Fibroblast of mammary gland (primary cell): ENCODE data around the gene PPP4R3A.
A peak's percentile ranks its signal among the peaks of the same experiment; 100 is the strongest.

Experiments
- DNase-seq: peaks from one replicate; pipeline ENCODE4 v3.0.0-alpha.2; 2010; ENCODE audit warnings: low read depth
- H3K4me3 ChIP-seq: 2 replicates; pipeline ENCODE4 v1.5.1; 2011; ENCODE audit warnings: low read depth, mild to moderate bottlenecking, low read length, moderate library complexity; ENCODE audit not compliant: control insufficient read depth
- TF ChIP-seq, protein P1 (sequence below): conservative IDR thresholded peaks from 2 replicates; pipeline ENCODE4 v1.5.1; 2011; ENCODE audit warnings: low read depth, low read length, inconsistent platforms; ENCODE audit not compliant: control insufficient read depth, insufficient read depth

The PPP4R3A gene

DNA sequence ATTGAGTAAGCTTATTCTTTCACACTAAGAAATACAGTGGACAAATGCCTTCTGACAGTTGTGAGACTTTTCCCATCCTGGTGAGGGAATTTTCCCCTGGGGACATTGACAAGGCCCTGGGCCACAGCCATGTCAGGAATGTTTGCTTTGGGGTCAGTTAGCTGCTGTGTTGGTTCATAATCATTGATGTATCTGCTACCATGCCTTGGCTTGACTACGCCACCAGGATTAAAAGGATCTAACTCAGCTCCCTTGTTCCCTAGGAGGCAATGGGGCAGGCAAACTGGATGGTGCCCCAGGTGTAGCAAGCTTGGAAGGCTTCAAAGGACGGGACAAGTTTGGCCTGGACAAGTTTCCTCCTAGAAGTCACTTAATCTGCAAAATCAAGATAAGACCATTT is 89.4 kb downstream of the PPP4R3A start:
- DNase-seq, result no peak
- TF ChIP-seq, protein P1, sequence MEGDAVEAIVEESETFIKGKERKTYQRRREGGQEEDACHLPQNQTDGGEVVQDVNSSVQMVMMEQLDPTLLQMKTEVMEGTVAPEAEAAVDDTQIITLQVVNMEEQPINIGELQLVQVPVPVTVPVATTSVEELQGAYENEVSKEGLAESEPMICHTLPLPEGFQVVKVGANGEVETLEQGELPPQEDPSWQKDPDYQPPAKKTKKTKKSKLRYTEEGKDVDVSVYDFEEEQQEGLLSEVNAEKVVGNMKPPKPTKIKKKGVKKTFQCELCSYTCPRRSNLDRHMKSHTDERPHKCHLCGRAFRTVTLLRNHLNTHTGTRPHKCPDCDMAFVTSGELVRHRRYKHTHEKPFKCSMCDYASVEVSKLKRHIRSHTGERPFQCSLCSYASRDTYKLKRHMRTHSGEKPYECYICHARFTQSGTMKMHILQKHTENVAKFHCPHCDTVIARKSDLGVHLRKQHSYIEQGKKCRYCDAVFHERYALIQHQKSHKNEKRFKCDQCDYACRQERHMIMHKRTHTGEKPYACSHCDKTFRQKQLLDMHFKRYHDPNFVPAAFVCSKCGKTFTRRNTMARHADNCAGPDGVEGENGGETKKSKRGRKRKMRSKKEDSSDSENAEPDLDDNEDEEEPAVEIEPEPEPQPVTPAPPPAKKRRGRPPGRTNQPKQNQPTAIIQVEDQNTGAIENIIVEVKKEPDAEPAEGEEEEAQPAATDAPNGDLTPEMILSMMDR, result no peak
- H3K4me3 ChIP-seq, result no peak overlapping the region

DNA sequence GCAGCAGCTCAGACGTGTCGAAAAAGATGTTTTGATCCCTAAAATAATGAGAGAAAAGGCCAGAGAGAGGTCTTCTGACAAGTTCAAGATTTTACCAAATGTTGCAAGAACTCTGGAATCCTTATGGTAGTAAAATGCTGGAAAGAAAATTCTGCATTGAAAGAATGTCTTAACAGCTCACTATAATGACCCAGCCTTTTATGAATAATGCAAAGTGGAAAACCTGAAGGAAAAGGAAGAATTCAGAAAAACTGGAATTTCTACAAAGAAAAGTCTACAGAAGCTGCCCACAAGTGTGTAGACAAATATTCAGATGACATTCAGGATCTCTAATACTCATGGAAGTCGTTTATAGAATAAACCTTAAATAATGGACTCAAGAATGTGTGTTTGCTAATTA is 90.7 kb downstream of the PPP4R3A start:
- no peak for DNase-seq
- no peak overlapping the region for H3K4me3 ChIP-seq
- TF ChIP-seq, protein P1, result no peak

DNA sequence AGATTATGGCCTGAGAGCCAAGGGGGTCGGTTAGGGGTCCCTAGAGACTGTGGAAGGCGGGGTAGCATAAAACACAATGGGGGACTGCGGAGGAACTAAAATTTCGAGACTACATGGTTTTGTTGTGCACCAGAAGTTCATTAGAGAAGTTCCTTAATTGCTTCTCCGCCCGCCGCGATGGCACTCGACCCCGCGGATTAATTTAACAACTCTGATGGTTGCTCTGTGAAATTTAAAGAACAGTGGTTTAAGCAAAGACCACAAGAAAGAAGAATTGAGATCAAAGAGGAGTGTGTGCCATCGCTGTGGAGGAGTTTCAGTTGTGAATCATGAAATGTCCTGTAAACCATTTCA is 91.1 kb downstream of the PPP4R3A start:
- TF ChIP-seq, protein P1, result no peak

DNA sequence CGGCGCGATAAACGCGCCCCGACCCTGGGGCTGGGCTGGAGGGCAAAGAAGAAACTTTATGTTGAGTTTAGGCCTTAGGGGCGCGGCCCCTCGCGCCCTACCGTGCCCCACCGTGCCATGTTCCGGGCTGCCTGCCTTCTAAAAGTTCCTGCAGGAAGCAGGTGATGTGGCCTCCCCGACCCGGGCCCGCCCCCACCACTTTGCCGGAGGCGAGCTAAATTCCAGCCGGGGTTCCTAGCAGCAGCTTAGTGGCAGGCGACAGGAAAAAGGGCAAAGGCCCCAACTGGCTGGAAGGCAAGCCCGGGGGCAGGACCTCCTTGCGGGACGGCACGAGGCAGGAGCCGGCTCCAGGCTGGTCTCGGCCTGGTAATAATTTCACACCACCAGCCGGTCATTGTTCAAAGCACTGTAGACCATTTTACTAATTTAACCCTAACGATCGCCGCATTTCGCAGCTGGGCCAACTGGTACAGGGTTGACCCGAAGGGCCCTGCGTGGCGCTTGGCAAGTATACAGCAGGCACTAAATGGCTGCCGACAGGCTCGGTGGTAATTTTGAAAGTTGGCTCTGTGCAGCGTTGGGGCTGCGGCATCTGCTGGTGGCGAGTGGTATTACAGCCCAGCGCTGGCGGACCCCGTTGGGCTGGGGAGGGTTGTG is 91.6 kb downstream of the PPP4R3A start:
- TF ChIP-seq, protein P1, result peak; percentile 85
- H3K4me3 ChIP-seq, result peak overlapping the region; percentile 9
- peak; percentile 44 for DNase-seq

More for the DNA sequence above, 91.1 kb downstream of the PPP4R3A start:
- DNase-seq, result no peak
- no peak overlapping the region for H3K4me3 ChIP-seq

DNA sequence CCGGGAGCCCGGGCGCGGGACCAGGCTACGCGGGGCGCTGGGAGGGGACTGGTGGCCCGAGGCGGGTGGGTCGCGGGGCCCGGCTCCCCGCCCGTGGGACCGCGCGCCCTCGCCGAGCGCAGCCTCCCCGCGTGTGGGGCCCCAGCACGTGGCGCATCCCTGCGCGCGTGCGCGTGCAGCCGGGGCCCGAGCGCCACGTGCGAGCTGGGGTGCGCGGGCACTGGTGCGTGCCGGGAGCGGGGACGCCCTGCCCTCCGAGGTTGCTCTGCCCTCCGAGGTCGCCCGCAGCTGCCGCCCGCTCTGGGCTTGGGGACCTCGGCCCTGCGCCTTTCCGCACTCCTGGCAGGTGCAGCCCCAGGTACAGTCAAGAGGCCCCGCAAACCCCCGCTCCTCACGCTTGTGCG is 92.1 kb downstream of the PPP4R3A start:
- no peak overlapping the region for H3K4me3 ChIP-seq
- DNase-seq, result no peak
- TF ChIP-seq, protein P1, result no peak

DNA sequence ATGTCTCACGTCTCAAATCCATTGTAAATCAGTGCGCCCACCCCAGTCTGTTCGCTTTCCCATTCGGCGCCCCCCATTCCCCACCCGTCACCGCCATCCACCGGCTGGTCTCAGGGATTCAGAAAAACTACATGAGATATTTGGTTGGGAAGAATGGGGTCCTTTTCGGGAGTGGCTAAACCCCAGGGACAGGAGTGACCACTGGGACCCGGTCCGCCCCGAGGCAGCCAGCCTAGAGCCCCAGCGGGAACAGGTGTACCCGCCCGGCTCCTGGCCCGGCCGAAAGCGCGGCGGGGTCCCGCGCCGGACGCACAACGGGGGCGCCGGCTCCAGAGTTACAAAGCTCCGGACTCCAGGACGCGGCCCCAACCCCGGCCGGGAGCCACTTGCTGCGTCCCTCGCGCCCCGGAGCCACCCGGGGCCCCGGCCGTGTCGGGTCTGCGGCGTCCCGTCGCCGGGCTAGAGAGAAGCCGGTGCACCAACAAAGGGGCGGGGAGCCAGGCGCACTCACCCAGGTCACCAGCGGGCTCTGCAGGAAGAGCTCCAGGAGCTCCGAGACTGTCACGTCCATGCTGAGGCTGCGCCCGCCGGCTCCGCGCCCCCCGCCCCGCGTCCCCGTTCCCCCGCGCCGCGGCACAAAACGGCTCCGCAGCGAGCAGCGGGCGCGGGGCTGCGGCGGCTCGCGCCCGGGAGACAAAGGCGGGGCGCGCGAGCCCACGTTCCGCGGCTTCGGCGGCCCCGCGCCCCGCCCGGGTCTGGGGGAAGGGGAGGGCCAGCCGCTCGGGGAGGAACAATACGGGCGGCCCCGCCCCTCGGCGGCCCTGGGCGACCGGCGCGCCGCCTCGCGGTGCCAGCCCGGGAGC is 92.8 kb downstream of the PPP4R3A start, which contains the start of gene CCDC88C:
TSS of gene CCDC88C (minus strand) at position 701 of the 863 bp plus-strand sequence. CDS start at position 571, 130 bp downstream.
- TF ChIP-seq, protein P1, result no peak
- DNase-seq, result no peak
- H3K4me3 ChIP-seq, result peak within 1 kb of the TSS; percentile 9
